Breast epithelium (tissue), 3 donors: ENCODE measurements around the gene FCN2.

Experiments
- CTCF ChIP-seq, 3 donors: fragments of 450-650 bp; IDR thresholded peaks; one replicate each; pipeline ENCODE4 v1.5.1; 2016 to 2017; ENCODE audit warnings: antibody characterized with exemption in 3 of 3, mild to moderate bottlenecking in 3 of 3, moderate library complexity in 3 of 3
- POLR2A ChIP-seq: fragments of 450-650 bp; IDR thresholded peaks from one replicate; pipeline ENCODE4 v1.6.1; 2016; ENCODE audit warnings: antibody characterized with exemption, mild to moderate bottlenecking, moderate library complexity

DNA sequence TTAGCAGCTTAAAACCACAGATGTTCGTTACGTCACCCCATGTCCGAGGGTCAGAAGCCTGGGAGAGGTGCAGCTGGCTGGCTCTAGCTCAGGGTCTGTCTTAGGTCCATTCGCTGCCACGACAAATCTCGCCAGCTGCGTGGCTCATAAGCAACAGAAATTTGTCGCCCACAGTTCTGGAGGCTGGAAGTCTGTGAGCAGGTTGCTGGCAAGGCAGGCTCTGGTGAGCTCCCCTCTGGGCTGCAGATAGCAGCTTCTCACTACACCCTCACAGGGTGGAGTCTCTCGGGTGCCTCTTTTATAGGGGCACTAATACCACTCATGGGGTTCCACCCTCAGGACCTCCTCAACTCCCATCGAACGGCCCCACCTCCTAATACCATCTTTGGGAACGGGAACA is 40.1 kb upstream of the FCN2 start:
- TF ChIP-seq CTCF (IDR thresholded peaks at IDR 0.05) (no peak), POLR2A (no peak)
